HG03135 (cell line): ENCODE results near the gene KRTAP5-6.

ENCODE experiments used
- ATAC-seq: cut with Tn5 transposase; IDR thresholded peaks from one replicate; pipeline ENCODE4 v1.9.1; 2021; ENCODE audit warnings: mild to moderate bottlenecking, moderate library complexity; ENCODE audit not compliant: unreplicated experiment

KRTAP5-6 gene

DNA sequence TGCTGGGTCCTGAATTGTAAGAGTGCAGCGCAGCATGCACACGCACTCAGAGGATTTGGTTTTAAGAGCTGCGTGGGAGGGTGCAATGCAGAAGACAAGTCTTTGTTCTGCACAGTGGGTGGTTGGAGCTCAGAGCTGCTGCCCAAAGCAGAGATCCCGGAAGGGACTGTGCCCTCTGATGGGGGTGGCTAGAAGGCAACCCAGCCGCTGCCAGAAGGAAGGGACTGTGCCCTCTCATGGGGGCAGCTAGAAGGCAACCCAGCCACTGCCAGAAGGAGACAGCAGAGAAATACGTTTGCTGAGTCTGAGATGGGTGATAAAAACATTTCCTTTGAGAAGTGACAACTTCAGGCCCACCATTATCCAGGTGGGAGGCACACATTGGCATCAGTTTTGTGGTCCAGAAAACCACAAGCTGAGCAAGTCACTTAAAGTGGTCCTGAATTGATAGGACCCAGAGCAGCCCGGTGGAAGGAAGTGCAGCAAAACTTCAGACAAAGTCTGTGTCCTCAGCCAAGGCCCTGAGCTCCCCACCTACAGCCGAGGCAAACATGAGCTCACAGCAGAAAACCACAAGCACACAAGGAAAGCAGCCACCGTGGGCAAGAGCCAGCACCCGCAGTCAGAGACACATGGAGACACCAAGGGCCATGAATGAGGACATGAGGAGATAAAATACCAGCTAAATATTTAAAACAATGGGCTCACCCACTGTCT lies 4.3 kb downstream of the KRTAP5-6 start:
- no peak for ATAC-seq

DNA sequence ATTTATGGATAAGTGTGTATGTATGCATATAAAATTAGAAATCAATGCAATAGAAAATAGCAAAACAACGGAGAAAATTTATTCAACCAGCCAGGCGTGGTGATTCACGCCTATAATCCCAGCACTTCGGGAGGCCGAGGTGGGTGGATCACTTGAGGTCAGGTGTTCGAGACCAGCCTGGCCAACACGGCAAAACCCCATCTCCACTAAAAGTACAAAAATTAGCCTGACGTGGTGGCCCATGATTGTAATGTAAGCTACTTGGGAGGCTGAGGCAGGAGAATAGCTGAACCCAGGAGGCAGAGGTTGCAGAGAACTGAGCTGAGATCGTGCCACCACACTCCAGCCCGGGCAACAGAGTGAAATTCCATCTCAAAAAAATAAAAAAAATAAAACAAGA lies 5.5 kb downstream of the KRTAP5-6 start:
- ATAC-seq: no peak

DNA sequence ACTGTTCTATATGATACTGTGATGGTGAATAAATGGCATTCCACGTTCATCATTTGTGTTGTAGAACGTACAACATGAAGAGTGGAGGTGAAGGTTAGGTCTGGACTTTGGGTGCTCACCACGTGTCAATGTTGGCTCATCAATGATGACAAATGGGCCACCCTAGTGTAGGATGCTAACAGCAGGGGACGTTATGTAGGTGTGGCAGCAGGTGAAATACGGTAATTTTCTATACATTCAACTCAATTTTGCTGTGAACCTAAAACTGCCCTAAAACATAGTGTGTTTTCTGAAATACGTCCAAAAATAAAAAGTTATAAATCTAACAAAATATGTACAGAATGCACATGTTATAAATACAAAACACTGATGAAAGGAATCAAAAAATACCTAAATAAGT lies 6.2 kb downstream of the KRTAP5-6 start:
- no peak for ATAC-seq

DNA sequence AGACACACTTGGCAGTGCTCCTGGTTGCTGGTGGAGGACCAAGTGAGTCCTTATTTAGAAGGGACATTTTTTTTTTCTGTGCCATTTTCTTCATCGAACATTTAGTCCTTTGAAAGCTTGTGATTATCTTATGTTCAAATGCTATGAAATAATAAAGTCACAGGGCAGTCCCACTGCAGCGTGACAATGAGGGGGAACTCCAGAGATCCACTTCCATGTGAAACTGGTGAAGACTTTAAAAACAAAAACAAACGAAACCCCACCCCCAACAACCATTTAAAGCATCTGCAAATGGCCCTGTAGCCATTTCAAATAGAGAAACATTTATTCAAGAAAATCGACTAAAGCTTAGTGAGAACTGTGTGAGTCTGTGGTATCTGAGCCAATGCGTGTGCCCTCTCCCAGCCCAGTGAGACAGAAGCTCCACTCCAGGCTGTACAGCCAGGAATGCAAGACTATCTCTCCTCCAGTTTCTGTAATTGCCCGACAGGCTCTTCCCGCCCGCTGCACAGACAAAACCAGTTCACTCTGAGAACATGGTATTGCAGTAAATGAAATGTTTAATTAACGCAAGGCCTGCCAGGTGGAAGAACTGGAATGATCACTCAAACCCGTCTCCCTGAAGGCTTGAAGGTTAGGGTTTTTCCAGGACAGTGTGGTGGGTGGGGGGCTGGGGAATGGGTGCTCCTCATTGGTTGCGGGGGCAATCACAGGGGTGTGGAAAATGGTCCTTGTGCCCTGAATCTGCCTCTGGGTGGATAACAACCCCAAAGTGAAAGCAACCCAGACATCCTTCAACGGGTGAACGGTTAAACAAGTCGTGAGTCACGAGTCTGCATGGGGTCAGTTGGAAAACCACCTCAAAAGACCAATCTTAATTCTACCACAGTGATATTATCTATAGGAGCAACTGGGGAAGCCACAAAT lies 8.4 kb downstream of the KRTAP5-6 start:
- ATAC-seq: no peak

DNA sequence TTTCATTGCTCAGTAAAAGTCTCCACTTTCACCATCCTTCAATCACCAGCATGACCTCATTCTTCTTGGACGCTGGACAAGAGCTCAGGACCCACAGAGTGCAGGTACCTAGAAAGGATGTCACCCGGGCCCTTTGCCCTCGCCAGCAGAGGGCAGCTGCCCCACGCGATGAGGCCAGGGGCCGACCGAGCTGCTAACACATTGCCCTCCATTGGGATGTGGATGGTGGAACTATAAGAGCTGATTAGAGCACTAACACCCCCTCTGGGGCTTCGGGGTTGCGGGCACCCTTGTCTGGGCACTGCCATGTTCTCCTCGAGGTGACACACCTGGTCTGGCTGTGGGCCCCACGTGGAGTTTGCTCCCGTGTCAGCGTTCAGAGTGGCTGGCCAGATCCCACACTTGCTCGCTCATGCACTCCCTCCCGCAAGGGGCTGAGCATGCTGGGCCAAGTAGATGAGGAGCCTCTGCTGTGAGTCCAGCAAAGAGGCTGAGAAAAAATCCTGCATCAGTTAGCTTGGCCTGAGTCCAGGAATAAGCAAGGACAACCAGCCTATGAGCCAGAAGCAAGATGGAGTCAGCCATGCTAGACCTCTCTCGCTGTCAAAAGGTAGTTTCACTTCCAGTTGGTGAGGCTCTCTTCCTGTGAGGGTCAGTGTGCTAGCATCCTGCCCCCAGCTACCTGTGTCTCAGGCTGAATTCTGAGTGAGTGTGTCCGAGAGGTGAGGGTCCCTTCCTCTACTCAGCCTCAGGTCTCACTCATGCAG lies 9.8 kb downstream of the KRTAP5-6 start:
- no peak for ATAC-seq

DNA sequence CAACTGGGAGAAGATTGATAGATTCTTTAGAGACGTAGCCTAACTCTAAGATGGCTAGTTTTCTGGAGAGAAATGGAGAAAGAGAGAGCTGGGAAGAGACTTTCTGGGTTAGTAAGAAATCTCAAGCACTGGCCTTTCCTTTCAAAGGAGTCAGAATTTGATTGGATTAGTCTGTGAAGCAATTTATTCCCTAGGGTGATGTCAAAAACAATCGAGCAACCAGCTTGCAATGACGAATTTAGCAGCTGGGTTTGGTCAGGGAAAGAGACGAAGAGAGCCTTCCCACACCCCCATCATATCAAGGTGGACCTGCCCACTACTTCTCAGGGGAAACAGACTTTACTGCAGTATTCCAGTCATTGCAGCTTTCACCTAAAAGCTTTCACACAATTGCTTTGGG lies 10.8 kb downstream of the KRTAP5-6 start:
- no peak for ATAC-seq

DNA sequence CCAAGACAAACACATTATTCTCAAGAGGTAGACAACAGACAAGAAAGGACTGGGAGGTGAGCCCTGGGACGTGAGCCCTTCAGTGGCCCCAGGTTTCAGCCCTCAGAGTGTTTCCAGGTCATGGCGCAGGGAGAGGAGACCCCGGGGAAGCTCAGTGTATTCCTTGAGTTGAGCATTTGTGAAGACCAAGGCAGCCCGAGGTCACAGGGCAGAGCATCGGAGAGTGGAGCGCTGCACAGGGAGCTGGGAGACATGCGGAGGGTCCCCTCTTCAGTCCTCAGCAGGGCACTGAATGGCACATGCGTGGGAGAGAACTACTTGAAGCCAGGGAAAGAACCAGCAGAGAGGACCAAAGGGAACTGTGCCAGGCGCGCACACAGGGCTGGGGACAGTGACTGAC lies 11.7 kb downstream of the KRTAP5-6 start:
- no peak for ATAC-seq

DNA sequence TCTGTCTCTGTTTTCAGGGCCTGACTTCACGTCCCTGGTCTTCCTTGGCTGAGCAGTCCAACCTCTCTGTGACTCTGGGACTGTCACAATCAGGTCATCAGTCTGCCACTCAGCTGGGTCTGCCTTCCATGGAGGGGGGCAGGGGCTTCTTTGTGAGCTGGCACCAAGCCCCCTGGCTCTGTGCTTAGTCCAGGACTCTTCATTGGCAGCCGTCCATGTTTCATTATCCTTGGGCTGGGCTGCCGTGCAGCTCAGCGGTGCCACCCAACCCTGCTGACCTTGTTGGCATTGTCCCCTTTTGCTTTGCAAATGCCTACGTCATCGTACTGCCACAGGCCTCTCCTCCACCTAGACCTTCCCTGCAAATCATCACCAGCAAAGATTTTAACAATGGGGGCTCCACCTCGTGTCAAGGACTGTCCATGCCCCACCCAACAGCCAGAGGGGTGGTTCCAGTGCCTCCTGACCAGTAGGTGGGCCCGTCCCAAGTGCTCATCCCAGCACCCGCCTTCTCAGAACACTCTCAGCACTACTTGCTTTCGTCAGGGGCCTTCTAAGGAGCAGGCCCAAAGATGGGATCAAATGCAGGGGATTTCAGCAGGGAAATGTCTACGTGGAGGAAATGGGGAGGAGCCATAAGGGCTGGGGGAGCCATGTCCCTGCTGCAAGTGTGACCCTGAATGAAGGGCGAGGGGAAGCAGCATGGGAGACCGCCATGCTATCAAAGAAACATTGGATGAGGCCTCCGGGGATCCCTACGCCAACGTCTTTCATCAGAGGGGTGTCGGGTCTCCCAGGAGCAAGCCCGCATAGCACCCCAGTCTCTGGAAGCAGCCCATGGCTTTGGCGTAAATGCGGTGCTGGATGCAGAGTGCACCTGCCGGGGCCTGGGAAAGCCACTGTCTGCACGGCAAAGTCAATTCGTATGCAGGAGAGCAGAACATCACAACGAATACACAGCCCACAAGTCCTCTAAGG lies 18.2 kb downstream of the KRTAP5-6 start:
- ATAC-seq: no peak

DNA sequence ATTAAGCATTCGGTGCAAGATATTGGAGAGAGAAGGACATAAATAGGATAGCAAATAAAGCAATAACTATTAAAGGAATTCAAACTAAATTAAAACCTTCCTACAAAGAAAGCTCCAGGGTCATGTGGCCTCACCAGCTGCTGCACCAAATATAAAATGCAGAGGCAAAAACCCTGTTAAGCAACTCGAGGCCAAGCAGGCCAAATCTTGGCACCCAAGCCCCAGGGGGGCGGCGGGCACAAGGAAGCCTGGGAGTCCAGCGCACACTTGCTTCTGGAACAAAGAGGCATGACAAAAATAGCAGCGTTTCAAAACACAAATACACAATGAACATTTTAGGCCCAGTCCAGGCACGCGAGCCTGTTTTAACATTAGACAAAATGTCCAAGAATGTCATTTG lies 20.8 kb downstream of the KRTAP5-6 start:
- no peak for ATAC-seq

DNA sequence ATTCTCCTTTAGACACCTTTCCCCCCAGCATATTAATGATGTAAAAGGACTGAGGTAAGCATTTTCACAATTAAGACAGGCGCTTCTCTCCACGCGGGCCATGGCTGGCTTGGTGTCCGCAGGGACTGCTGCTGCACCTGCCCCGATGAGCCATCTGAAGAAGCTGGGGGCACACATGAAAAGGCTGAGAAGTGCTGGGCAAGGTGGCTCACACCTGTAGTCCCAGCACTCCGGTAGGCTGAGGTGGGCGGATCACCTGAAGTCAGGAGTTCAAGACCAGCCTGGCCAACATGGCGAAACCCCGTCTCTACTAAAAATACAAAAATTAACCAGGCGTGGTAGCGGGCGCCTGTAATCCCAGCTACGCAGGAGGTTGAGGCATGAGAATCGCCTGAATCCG lies 21.3 kb downstream of the KRTAP5-6 start:
- ATAC-seq: no peak

DNA sequence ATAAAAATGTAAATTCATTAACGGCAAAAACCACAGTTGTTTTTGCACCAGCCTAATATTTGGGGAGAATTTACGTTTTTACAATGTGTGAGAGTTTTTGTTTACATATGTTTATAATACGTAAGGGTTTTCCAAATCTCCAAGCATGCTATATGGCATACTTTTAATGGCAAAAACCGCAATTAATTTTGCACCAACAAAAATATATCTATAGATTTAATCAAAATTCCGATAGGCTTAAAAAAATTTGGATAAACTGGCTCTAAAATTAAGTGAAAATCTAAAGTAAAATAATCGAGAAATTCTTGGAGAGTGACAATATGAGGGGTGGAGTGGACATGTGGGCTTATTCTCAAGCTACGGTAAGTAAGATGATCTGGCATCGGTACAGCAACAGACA lies 22.8 kb downstream of the KRTAP5-6 start:
- no peak for ATAC-seq

DNA sequence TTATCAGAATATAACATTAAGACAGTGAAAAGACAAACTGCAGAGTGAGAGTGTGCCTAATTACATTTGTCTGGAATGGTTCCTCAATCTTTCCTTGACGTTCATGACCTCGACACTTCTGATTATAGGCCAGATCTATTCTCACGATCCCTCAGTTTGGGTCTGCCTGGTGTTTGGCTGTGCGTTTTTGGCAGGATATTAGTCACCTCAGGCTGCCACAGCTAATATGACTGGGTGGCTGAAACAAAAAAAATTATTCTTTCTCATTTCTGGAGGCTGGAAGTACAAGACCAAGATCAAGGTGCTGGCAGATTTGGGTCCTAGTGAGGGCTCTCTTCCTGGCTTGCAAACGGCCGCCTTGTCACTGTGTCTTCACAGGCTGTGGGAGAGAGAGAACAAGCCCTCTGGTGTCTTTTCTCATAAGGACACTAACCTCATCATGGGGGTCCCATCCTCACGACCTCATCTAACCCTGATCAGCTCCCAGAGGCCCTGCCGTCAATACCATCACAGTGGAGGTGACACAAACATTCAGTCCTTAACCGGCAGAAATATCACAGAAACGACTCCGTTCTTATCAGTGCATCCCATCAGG lies 30.2 kb downstream of the KRTAP5-6 start:
- no peak for ATAC-seq

DNA sequence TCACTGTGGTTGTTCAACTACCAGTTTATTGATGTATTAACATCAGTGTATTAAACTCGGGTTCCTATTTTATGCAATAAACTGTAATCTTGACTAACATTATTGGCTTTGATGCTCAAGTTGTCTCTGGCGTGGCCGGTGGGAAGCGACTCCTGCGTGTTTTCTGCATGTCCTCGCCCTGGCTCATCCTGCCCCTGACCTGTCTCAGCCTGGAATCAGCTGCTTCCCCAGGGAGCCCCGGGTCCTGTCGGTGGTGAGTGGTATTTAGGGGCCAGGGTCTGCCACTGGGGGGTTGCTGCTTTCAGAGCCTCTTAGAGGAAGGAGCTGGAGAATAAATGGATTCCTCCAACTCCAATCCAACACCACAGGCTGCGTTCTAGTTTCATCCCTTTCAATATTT lies 30.9 kb downstream of the KRTAP5-6 start:
- ATAC-seq: no peak

DNA sequence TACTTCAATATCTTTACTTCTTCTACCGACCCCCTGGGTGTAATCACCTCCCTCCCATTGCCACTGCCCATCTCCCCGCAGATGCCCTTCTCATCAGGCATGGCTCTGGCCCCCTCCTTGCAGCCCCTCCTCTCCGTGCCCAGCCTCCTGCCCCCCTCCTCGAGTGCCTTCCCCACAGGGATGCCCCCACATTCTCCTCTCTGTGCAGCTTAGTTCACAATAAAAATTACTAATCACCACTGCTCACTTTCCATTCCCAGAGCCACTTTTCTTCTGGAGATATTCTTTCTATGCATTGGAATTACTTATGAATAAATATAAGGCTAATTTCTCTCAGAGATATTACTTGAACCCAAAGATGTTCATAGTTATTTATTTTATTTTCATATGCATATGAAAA lies 31.3 kb downstream of the KRTAP5-6 start:
- ATAC-seq: no peak

DNA sequence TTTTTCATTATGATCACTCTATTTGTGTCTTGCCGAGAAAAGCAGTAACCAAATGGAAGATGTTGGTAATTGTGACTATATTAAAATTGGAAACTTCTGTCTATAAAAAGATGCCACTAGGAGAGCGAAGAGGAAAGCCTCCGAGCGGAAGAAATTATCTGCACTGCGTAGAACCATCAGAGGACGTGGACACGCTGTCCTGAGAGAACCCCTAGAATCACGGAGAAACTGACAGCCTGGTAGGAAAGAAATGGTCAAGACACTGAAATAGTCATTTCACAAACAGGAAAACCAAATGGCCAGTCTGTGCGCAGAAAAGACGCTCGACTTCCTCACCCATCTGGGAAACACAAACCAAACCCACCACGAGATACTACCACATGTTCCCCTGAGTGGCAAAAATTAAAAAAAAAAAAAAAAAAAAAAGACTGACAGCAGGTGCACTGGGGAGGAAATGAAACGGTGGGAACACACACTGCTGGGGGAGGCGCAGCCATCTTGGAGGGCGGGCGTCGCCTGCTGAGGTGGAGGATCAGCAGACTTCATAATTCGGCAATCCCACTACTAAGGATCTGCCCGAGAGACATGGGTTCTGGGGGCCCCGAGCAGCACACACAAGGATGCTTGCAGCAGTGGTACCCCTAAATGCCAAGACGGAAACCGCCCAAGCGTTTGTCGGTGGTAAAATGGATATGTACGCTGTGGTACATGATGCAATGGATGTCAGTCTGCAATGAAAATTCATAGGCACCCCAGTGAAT lies 32.1 kb downstream of the KRTAP5-6 start:
- no peak for ATAC-seq

DNA sequence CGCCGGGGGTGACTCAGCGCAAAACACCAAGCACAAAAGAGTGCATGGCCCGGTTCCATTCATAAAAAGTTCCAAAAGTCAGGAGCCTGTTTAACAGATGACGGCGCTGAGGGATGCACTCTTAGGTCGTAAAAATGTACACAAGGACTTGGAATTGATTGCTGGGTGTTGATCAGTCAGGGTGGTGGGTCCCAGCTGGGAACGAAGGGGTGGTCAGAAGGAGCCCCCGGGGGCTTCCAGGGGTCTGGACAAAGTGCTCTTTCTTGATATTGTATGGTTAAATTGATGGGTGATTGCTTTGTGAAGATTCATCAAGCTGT lies 32.7 kb downstream of the KRTAP5-6 start:
- ATAC-seq: no peak

DNA sequence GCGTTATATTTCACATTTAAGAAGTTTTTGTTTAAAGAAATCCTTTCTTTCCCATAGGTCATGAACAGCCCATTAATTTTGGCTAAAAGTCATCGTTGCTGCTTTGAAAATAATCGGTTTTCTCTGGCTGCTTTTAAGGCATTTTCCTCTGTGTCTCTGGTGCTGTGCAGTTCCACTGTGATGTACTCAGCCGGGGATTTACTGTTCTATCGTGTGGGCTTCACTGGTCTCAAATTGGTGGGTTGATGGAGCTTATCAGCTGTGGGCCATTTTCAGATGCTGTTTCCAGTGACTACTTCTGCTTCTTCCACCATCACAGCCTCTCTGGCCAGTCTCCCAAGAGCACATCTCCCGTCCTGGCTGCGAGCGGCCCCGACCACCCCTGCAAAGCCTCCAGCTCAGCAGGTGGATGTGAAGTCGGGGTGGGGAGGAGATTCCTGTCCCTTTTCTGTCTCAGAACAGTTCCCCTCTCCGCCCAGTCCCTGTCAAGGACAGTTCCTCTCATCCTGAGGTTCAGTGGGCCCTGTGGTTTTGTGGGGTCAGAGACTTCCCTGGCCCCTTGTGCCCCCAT lies 33.1 kb downstream of the KRTAP5-6 start:
- no peak for ATAC-seq

DNA sequence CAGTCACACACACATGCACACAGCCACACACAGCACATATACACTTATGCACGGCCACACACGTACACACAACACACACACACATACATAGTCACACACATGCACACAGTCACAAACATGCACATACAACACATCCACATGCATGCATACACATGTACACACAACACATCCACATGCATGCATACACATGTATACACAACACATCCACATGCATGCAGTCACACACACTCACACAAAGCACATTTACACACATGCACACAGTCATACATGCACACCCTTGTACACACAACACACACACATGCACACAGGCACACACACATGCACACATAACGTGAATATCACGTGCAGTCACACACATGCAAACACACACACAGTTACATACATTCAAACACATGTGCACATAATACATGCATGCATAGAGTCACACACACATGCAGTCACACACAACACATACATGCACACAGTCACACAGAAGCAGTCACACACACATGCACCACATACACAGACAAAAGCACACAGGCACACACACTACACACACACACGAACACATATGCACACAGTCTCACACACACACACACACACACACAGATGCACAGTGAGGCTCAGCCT lies 34.6 kb downstream of the KRTAP5-6 start:
- ATAC-seq: no peak
